Measurements from ENCODE around the gene TRIM13.

GRCh38 chr13:50052478-50052877 lies 55.6 kb downstream of the TRIM13 start:
- TF ChIP-seq POLR2A (IDR thresholded peaks at IDR 0.05) = no peak
- TF ChIP-seq, protein P1, sequence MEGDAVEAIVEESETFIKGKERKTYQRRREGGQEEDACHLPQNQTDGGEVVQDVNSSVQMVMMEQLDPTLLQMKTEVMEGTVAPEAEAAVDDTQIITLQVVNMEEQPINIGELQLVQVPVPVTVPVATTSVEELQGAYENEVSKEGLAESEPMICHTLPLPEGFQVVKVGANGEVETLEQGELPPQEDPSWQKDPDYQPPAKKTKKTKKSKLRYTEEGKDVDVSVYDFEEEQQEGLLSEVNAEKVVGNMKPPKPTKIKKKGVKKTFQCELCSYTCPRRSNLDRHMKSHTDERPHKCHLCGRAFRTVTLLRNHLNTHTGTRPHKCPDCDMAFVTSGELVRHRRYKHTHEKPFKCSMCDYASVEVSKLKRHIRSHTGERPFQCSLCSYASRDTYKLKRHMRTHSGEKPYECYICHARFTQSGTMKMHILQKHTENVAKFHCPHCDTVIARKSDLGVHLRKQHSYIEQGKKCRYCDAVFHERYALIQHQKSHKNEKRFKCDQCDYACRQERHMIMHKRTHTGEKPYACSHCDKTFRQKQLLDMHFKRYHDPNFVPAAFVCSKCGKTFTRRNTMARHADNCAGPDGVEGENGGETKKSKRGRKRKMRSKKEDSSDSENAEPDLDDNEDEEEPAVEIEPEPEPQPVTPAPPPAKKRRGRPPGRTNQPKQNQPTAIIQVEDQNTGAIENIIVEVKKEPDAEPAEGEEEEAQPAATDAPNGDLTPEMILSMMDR (IDR thresholded peaks at IDR 0.05) = no peak
